Astrocyte (in vitro differentiated cells and primary cell): ENCODE data around the gene WSCD1. TPM values are rescaled to one million over a fixed set of nuclear protein-coding genes. Genes with fewer than 3 reads are reported as not detected.

Experiments used
- DNase-seq: peaks from one replicate; pipeline ENCODE4 v3.0.0-alpha.2; 2010; ENCODE audit warnings: low read depth
- FAIRE-seq: peaks from 2 replicates; lab custom pipeline; 2011; peaks lifted over from hg19 to GRCh38; lab: Jason Lieb, UNC
- H2AFZ ChIP-seq: 2 replicates; pipeline ENCODE4 v1.6.0; 2012; ENCODE audit warnings: low read depth, low read length, inconsistent platforms
- H3K27ac ChIP-seq: 2 replicates; pipeline ENCODE4 v1.5.1; 2011; ENCODE audit warnings: low read depth, low read length, inconsistent platforms
- H3K27me3 ChIP-seq: 2 replicates; pipeline ENCODE4 v1.6.0; 2011; ENCODE audit warnings: low read length, inconsistent platforms; ENCODE audit not compliant: insufficient read depth
- H3K36me3 ChIP-seq: 2 replicates; pipeline ENCODE4 v1.5.1; 2011; ENCODE audit warnings: low read length, inconsistent platforms; ENCODE audit not compliant: insufficient read depth
- H3K4me1 ChIP-seq: 2 replicates; pipeline ENCODE4 v1.5.1; 2011; ENCODE audit warnings: low read length, inconsistent platforms; ENCODE audit not compliant: insufficient read depth
- H3K4me2 ChIP-seq: 2 replicates; pipeline ENCODE4 v1.6.0; 2012; ENCODE audit warnings: low read length, inconsistent platforms
- H3K4me3 ChIP-seq: 2 replicates; pipeline ENCODE4 v1.5.1; 2011; ENCODE audit warnings: low read depth, mild to moderate bottlenecking, low read length, inconsistent platforms; ENCODE audit not compliant: insufficient read depth
- H3K79me2 ChIP-seq: 2 replicates; pipeline ENCODE4 v1.6.0; 2012; ENCODE audit warnings: mild to moderate bottlenecking, low read length, inconsistent platforms; ENCODE audit not compliant: insufficient read depth
- H3K9ac ChIP-seq: 2 replicates; pipeline ENCODE4 v1.6.0; 2012; ENCODE audit warnings: mild to moderate bottlenecking, low read length, inconsistent platforms
- H3K9me3 ChIP-seq: 2 replicates; pipeline ENCODE4 v1.5.1; 2012; ENCODE audit warnings: low read depth, mild to moderate bottlenecking, low read length, inconsistent platforms; ENCODE audit not compliant: insufficient read depth
- H4K20me1 ChIP-seq: 2 replicates; pipeline ENCODE4 v1.6.0; 2012; ENCODE audit warnings: low read length, inconsistent platforms; ENCODE audit not compliant: insufficient read depth
- H3K27ac Mint-ChIP-seq: one replicate; pipeline ENCODE4 v1.8.0; 2021; ENCODE audit warnings: mild to moderate bottlenecking, mixed read lengths; ENCODE audit not compliant: unreplicated experiment
- H3K27me3 Mint-ChIP-seq: one replicate; pipeline ENCODE4 v1.8.0; 2021; ENCODE audit warnings: low read depth, mixed read lengths; ENCODE audit not compliant: unreplicated experiment
- H3K36me3 Mint-ChIP-seq: one replicate; pipeline ENCODE4 v1.8.0; 2021; ENCODE audit warnings: low read depth, mixed read lengths; ENCODE audit not compliant: unreplicated experiment
- H3K4me1 Mint-ChIP-seq: one replicate; pipeline ENCODE4 v1.8.0; 2021; ENCODE audit warnings: low read depth, mixed read lengths; ENCODE audit not compliant: unreplicated experiment
- H3K4me3 Mint-ChIP-seq: one replicate; pipeline ENCODE4 v1.8.0; 2021; ENCODE audit warnings: mild to moderate bottlenecking, moderate library complexity, mixed read lengths; ENCODE audit not compliant: unreplicated experiment
- H3K9me3 Mint-ChIP-seq: one replicate; pipeline ENCODE4 v1.8.0; 2021; ENCODE audit warnings: mild to moderate bottlenecking, mixed read lengths; ENCODE audit not compliant: unreplicated experiment
- EZH2 ChIP-seq: IDR thresholded peaks from 2 replicates; pipeline ENCODE4 v1.6.1; 2012; ENCODE audit warnings: mild to moderate bottlenecking, low read length, inconsistent platforms; ENCODE audit not compliant: insufficient read depth
- total RNA-seq: library from RNA; stranded (reverse); gene quantifications from 2 replicates; pipeline ENCODE4 v1.2.1, GENCODE V29; 2021
- TF ChIP-seq, protein P1 (sequence below): IDR thresholded peaks from 2 replicates; pipeline ENCODE4 v1.5.1; 2011; ENCODE audit warnings: low read depth, mild to moderate bottlenecking, inconsistent platforms, low read length, moderate library complexity; ENCODE audit not compliant: insufficient read depth

Gene WSCD1
- total RNA-seq, 1 donor from 2014 or later, result 3.9 TPM

DNA sequence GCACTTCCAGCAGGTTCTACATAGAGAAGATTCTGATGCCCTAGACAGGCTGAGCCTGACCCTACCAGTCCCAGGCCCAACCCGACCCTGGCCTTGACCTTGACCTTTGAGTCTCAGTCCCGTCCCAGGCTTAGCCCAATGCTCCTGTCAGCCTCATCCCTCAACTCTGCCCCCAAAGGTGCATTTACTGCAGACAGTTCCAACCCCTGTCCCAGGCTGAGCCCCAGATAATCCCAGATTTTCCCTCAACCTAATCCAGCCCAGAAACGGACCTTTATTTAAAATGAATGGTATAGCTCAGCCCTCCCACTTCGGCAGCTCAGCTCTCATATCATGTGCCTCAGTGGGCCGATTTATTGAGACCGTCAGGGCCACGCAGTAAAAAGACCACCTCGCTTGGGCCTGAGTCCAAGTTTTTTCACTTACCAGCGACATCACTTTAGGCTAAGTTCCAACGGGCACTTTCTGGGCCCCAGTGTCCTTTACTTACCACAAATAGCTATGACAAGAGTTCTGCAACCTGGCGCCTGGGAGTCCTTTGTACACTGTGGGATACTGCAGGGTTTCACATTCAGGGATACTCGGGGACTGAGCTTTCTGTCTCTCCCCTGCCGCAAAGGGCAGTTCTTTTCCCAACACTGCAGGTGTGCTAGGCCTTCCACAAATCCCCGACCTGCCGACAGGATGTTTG lies 89.5 kb downstream of the WSCD1 start:
- Mint-ChIP-seq H3K27me3 (peaks cover 54% of the 10 kb centered on the region), H3K9me3 (peaks cover 2% of the 10 kb centered on the region), H3K27ac (no peak overlapping the region), H3K4me3 (no peak overlapping the region), H3K4me1 (peaks cover 4% of the 10 kb centered on the region), H3K36me3 (no peaks in the 10 kb centered on the region)
- no peak for TF ChIP-seq EZH2
- TF ChIP-seq, protein P1, sequence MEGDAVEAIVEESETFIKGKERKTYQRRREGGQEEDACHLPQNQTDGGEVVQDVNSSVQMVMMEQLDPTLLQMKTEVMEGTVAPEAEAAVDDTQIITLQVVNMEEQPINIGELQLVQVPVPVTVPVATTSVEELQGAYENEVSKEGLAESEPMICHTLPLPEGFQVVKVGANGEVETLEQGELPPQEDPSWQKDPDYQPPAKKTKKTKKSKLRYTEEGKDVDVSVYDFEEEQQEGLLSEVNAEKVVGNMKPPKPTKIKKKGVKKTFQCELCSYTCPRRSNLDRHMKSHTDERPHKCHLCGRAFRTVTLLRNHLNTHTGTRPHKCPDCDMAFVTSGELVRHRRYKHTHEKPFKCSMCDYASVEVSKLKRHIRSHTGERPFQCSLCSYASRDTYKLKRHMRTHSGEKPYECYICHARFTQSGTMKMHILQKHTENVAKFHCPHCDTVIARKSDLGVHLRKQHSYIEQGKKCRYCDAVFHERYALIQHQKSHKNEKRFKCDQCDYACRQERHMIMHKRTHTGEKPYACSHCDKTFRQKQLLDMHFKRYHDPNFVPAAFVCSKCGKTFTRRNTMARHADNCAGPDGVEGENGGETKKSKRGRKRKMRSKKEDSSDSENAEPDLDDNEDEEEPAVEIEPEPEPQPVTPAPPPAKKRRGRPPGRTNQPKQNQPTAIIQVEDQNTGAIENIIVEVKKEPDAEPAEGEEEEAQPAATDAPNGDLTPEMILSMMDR, result no peak
- Histone ChIP-seq H3K27ac (no peak overlapping the region), H4K20me1 (no peaks in the 10 kb centered on the region), H3K79me2 (no peaks in the 10 kb centered on the region), H3K27me3 (peaks cover 13% of the 10 kb centered on the region), H3K4me1 (no peaks in the 10 kb centered on the region), H3K4me2 (no peak overlapping the region), H3K4me3 (no peak overlapping the region), H2AFZ (no peak overlapping the region), H3K36me3 (no peaks in the 10 kb centered on the region), H3K9ac (no peak overlapping the region), H3K9me3 (no peaks in the 10 kb centered on the region)
- DNase-seq (no peak), FAIRE-seq (no peak)

DNA sequence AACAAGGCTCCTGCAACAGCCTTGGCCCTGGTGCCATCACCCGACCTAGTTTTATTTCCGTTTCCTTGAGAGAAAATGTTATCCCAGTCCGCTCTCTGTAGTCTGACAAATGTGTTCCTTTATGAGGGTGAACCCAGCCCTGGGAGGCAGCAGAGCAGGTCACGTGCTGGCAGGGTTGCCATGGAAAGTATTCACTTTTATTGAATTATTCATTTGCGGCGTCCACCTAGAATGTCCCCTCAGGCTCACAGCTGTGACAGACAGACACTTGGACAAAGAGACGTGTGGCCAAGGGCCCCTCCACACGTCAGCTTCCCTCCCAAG lies 90.0 kb downstream of the WSCD1 start:
- Mint-ChIP-seq H3K27me3 (peaks cover 50% of the 10 kb centered on the region), H3K4me3 (no peak overlapping the region), H3K9me3 (peaks cover 2% of the 10 kb centered on the region), H3K4me1 (peaks cover 4% of the 10 kb centered on the region), H3K36me3 (no peaks in the 10 kb centered on the region), H3K27ac (no peak overlapping the region)
- Histone ChIP-seq H3K27ac (no peak overlapping the region), H3K36me3 (no peaks in the 10 kb centered on the region), H3K9ac (no peak overlapping the region), H3K27me3 (peaks cover 13% of the 10 kb centered on the region), H3K4me2 (no peak overlapping the region), H3K79me2 (no peaks in the 10 kb centered on the region), H3K4me1 (no peaks in the 10 kb centered on the region), H4K20me1 (no peaks in the 10 kb centered on the region), H3K9me3 (no peaks in the 10 kb centered on the region), H3K4me3 (no peak overlapping the region), H2AFZ (no peak overlapping the region)
- FAIRE-seq, result no peak
- no peak for TF ChIP-seq EZH2
- TF ChIP-seq, protein P1, result no peak
- DNase-seq, result no peak
